Neutrophil (primary cell): Measurements from ENCODE around the gene AVL9.

Experiments
- H3K27ac ChIP-seq: fragments of 200-600 bp; sonication (generic); 2 replicates; pipeline ENCODE4 v1.5.1; 2016; ENCODE audit warnings: mild to moderate bottlenecking, moderate library complexity
- H3K27me3 ChIP-seq: fragments of 200-600 bp; sonication (generic); 2 replicates; pipeline ENCODE4 v1.6.0; 2016; ENCODE audit warnings: mild to moderate bottlenecking
- H3K36me3 ChIP-seq: fragments of 200-600 bp; sonication (generic); 2 replicates; pipeline ENCODE4 v1.5.1; 2017
- H3K4me1 ChIP-seq, 2 experiments: fragments of 200-600 bp in 1 of 2; sonication (generic) in 1 of 2; 1 replicate in 1 of 2; 2 replicates in 1 of 2; pipeline versions ENCODE4 v1.5.1 to v1.6.1; 2013 to 2016; ENCODE audit warnings: low read depth in 1 of 2, low read length in 1 of 2, mild to moderate bottlenecking in 1 of 2, moderate library complexity in 1 of 2; ENCODE audit not compliant: control insufficient read depth in 1 of 2, insufficient read depth in 1 of 2
- H3K4me3 ChIP-seq, 2 experiments: fragments of 200-600 bp in 1 of 2; sonication (generic) in 1 of 2; 1 replicate in 1 of 2; 2 replicates in 1 of 2; pipeline ENCODE4 v1.5.1; 2013 to 2016; ENCODE audit warnings: low read depth in 1 of 2, low read length in 1 of 2, mild to moderate bottlenecking in 1 of 2, moderate library complexity in 1 of 2
- H3K9me3 ChIP-seq: fragments of 200-600 bp; sonication (generic); 2 replicates; pipeline ENCODE4 v1.5.1; 2016
- TF ChIP-seq, protein P1 (sequence below): fragments of 200-600 bp; sonication (generic); IDR thresholded peaks from 2 replicates; pipeline ENCODE4 v1.5.1; 2016; ENCODE audit warnings: antibody characterized with exemption

AVL9 gene

DNA sequence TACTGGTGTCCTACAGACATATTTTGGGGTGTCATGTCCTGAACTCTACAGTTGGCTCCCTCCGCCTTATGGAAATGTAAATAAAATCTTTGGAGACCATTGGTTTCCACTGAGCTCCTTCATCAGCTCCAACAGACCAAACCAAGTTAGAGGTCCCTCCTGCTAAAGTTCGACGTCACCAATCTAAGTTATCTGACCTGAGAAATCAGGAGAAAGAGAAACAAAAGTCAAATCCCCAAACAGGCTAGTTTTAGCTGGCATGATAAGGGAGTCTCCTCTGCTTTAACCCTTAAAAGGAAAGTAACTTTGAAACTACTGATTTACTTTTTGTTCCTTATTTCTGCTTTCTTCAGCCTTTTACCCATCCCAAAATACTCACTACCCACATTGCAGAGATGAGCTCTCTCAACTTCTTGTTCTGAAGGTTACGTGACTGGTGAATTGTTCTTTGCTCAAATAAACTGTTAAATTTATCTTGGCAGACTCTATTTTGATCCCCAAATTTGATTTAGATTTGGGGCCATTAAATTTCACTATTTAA, 39.9 kb downstream of the AVL9 start:
- peaks cover 9% of the 10 kb centered on the region for H3K36me3 ChIP-seq
- TF ChIP-seq, protein P1, sequence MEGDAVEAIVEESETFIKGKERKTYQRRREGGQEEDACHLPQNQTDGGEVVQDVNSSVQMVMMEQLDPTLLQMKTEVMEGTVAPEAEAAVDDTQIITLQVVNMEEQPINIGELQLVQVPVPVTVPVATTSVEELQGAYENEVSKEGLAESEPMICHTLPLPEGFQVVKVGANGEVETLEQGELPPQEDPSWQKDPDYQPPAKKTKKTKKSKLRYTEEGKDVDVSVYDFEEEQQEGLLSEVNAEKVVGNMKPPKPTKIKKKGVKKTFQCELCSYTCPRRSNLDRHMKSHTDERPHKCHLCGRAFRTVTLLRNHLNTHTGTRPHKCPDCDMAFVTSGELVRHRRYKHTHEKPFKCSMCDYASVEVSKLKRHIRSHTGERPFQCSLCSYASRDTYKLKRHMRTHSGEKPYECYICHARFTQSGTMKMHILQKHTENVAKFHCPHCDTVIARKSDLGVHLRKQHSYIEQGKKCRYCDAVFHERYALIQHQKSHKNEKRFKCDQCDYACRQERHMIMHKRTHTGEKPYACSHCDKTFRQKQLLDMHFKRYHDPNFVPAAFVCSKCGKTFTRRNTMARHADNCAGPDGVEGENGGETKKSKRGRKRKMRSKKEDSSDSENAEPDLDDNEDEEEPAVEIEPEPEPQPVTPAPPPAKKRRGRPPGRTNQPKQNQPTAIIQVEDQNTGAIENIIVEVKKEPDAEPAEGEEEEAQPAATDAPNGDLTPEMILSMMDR: no peak
- H3K27ac ChIP-seq: no peak overlapping the region
- no peak overlapping the region for H3K4me3 ChIP-seq
- H3K27me3 ChIP-seq: no peaks in the 10 kb centered on the region
- H3K9me3 ChIP-seq: no peaks in the 10 kb centered on the region
- peaks cover 0 to 6% of the 10 kb centered on the region in 2 experiments for H3K4me1 ChIP-seq

- Histone ChIP-seq H3K27me3 (no peaks in the 10 kb centered on the region), H3K4me1 (peaks cover 0 to 6% of the 10 kb centered on the region in 2 experiments), H3K4me3 (no peak overlapping the region), H3K9me3 (no peaks in the 10 kb centered on the region), H3K27ac (no peak overlapping the region), H3K36me3 (peaks cover 9% of the 10 kb centered on the region)
- TF ChIP-seq, protein P1: no peak
These were observed 40.7 kb downstream of the AVL9 start for GRCh38 chr7:32536016-32536415.

DNA sequence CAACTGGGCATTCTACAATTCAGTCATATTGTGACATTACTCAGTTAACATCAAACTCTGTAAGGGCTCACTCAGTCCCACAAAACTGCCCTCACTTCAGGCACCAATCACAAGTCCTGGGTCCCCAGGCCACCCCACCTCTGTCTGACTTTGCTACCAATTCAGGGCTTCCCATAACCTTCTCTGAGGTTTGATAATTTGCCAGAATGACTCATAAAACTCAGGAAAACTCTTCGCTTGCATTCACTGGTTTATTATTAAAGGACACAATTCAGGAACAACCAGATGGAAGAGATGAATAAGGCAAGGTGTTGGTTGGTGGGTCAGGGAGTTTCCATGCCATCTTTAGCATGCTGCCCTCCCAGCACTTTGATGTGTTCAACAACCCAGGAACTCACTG, 41.3 kb downstream of the AVL9 start:
- Histone ChIP-seq H3K27ac (peak overlapping the region; percentile 7), H3K4me3 (no peak overlapping the region), H3K4me1 (peaks cover 0 to 6% of the 10 kb centered on the region in 2 experiments), H3K27me3 (no peaks in the 10 kb centered on the region), H3K36me3 (peaks cover 6% of the 10 kb centered on the region), H3K9me3 (no peaks in the 10 kb centered on the region)
- TF ChIP-seq, protein P1: no peak

DNA sequence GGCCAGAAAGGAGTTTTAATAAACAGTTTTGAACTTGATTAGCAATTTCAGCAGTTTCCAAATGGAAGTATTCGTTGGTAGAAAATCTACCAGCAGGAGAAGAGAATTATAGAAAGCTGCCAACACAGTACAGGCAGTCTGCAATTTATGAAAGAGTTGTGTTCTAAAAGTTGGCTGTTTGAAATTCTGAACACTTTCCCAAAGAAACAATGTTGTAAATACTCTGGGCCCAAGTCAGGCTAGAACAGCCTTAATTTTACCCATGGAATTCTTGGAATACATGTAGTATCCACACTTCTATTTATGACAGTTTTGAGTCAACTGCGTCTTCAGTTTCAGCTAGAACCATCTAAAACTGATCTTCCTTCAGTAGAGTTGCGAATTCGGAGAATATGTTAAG, 42.5 kb downstream of the AVL9 start:
- no peaks in the 10 kb centered on the region for H3K9me3 ChIP-seq
- TF ChIP-seq, protein P1: no peak
- H3K27ac ChIP-seq: no peak overlapping the region

GRCh38 chr7:32539366-32539765, 44.1 kb downstream of the AVL9 start:
- H3K4me3 ChIP-seq: no peak overlapping the region
- H3K36me3 ChIP-seq: peaks cover 14% of the 10 kb centered on the region
- no peaks in the 10 kb centered on the region for H3K4me1 ChIP-seq
- H3K9me3 ChIP-seq: no peaks in the 10 kb centered on the region
- no peaks in the 10 kb centered on the region for H3K27me3 ChIP-seq
- H3K27ac ChIP-seq: no peak overlapping the region
- TF ChIP-seq, protein P1: no peak

More for the DNA sequence above, 42.5 kb downstream of the AVL9 start:
- Histone ChIP-seq H3K36me3 (peaks cover under 1% of the 10 kb centered on the region), H3K27me3 (no peaks in the 10 kb centered on the region), H3K4me1 (peaks cover 0 to 6% of the 10 kb centered on the region in 2 experiments), H3K4me3 (no peak overlapping the region)
